Upper lobe of left lung (tissue), 6 donors: ENCODE measurements around the gene COL6A2. TPM values are rescaled to one million over a fixed set of nuclear protein-coding genes. Genes with fewer than 3 reads are reported as not detected.
"Not testable (repeated sequence)": the region's sequence is repeated elsewhere in the genome, so short reads cannot be mapped to it uniquely, and the experiment has no call there.

ENCODE experiments used
- ATAC-seq, 2 donors: fragments of 200-7000 bp; cut with Tn5 transposase; one replicate each; pipeline ENCODE4 v1.9.1; 2022; ENCODE audit warnings: mild to moderate bottlenecking in 2 of 2, moderate library complexity in 2 of 2; ENCODE audit not compliant: low FRiP score in 2 of 2
- DNase-seq, 2 donors: peaks; one replicate each; pipeline ENCODE4 v3.0.0-alpha.2; 2019 to 2020
- H3K27ac ChIP-seq, 4 donors: fragments of 200-600 bp; sonication (generic); one replicate each; pipeline ENCODE4 v1.5.1; 2016 to 2019
- H3K27me3 ChIP-seq, 4 donors: fragments of 200-600 bp; sonication (generic); one replicate each; pipeline ENCODE4 v1.5.1; 2017 to 2019
- H3K36me3 ChIP-seq, 4 donors: fragments of 200-600 bp; sonication (generic); one replicate each; pipeline ENCODE4 v1.5.1; 2016 to 2019
- H3K4me1 ChIP-seq, 4 donors: fragments of 200-600 bp; sonication (generic); one replicate each; pipeline ENCODE4 v1.5.1; 2018 to 2019
- H3K4me3 ChIP-seq, 4 donors: fragments of 200-600 bp; sonication (generic); one replicate each; pipeline ENCODE4 v1.5.1; 2017 to 2019; ENCODE audit warnings: mild to moderate bottlenecking in 2 of 4, moderate library complexity in 1 of 4
- H3K9me3 ChIP-seq, 4 donors: fragments of 200-600 bp; sonication (generic); one replicate each; pipeline ENCODE4 v1.5.1; 2018 to 2019
- CTCF ChIP-seq, 6 experiments: fragments of 450-650 bp in 4 of 6; fragments of 200-600 bp in 2 of 6; sonication (generic) in 2 of 6; IDR thresholded peaks; one replicate each; pipeline ENCODE4 v1.5.1; 2016 to 2019; ENCODE audit warnings: antibody characterized with exemption in 6 of 6
- EP300 ChIP-seq, 4 donors: sonication (generic); formaldehyde crosslinking; IDR thresholded peaks; one replicate each; pipeline ENCODE4 v1.5.1; 2017; ENCODE audit warnings: antibody characterized with exemption in 4 of 4, control low read depth in 2 of 4
- POLR2A ChIP-seq, 4 donors: fragments of 450-650 bp; IDR thresholded peaks; one replicate each; pipeline ENCODE4 v1.5.1; 2016 to 2017; ENCODE audit warnings: antibody characterized with exemption in 4 of 4, mild to moderate bottlenecking in 2 of 4
- POLR2AphosphoS5 ChIP-seq, 2 donors: sonication (generic); formaldehyde crosslinking; IDR thresholded peaks; one replicate each; pipeline ENCODE4 v1.5.1; 2017; ENCODE audit warnings: antibody characterized with exemption in 2 of 2
- WGBS, 2 donors: methylation state at CpG; one replicate each; pipeline ENCODE4 v1.1.5; 2017 to 2018; 5-methylcytosine and 5-hydroxymethylcytosine counted together
- small RNA-seq, 4 donors: library from RNA; depleted of rRNA; stranded (forward); fragments of <200 nt; gene quantifications; one replicate each; pipeline ENCODE3, GENCODE V24; 2016
- total RNA-seq, 6 donors: library from RNA; depleted of rRNA in 4 of 6; stranded (reverse); fragments of >200 nt in 4 of 6; gene quantifications; one replicate each; pipeline versions ENCODE4 v1.1.0 to v1.2.1, GENCODE V29; 2016 to 2021
- donor health status: DM: no; HTN: no; CAD: no; lungs with moderate emphysema.
- donor health status: DM: no; HTN: yes; CAD: no; lungs with severe emphysema.

COL6A2 gene
- total RNA-seq, 6 donors from 2014 or later = 105 to 522 (median 304) TPM

- WGBS, 2 donors = 88 to 93% methylated on average over 2 to 6 of the region's 6 CpGs
- H3K4me1 ChIP-seq = no peaks in the 10 kb centered on the region
- no peak for TF ChIP-seq CTCF (IDR thresholded peaks at IDR 0.05)
- no peak for TF ChIP-seq POLR2AphosphoS5 (IDR thresholded peaks at IDR 0.05)
- TF ChIP-seq EP300 (IDR thresholded peaks at IDR 0.05) = no peak
- TF ChIP-seq POLR2A (IDR thresholded peaks at IDR 0.05) = no peak
- H3K9me3 ChIP-seq = peaks cover 0 to 5% (median 2%) of the 10 kb centered on the region in 4 donors
- H3K4me3 ChIP-seq = no peak overlapping the region
- DNase-seq (peak in 1 of 2 donors; percentile 45), ATAC-seq (no peak)
- H3K27me3 ChIP-seq = no peaks in the 10 kb centered on the region
- H3K36me3 ChIP-seq = no peaks in the 10 kb centered on the region
- no peak overlapping the region for H3K27ac ChIP-seq
Measured at GRCh38 chr21:46172863-46173528, 75.1 kb downstream of the COL6A2 start.

GRCh38 chr21:46173573-46173972 is 75.7 kb downstream of the COL6A2 start:
- H3K4me1 ChIP-seq = no peaks in the 10 kb centered on the region

GRCh38 chr21:46176443-46177129 is 78.7 kb downstream of the COL6A2 start:
- not testable (repeated sequence) for H3K27ac ChIP-seq, DNase-seq, ATAC-seq, H3K4me3 ChIP-seq, H3K4me1 ChIP-seq, H3K9me3 ChIP-seq, H3K27me3 ChIP-seq, H3K36me3 ChIP-seq
- WGBS, 2 donors = 91 to 95% methylated on average over 3 of the region's 3 CpGs

More at GRCh38 chr21:46173573-46173972, 75.7 kb downstream of the COL6A2 start:
- ATAC-seq (no peak), DNase-seq (no peak)
- WGBS, 2 donors = 100% methylated on average over 1 of the region's 1 CpG
- H3K4me3 ChIP-seq = no peak overlapping the region
- H3K27ac ChIP-seq = no peak overlapping the region
- no peak for TF ChIP-seq CTCF (IDR thresholded peaks at IDR 0.05)
- TF ChIP-seq POLR2A (IDR thresholded peaks at IDR 0.05) = no peak
- TF ChIP-seq POLR2AphosphoS5 (IDR thresholded peaks at IDR 0.05) = no peak
- TF ChIP-seq EP300 (IDR thresholded peaks at IDR 0.05) = no peak
- no peaks in the 10 kb centered on the region for H3K36me3 ChIP-seq
- H3K9me3 ChIP-seq = peaks cover 0 to 5% (median 2%) of the 10 kb centered on the region in 4 donors
- no peaks in the 10 kb centered on the region for H3K27me3 ChIP-seq

GRCh38 chr21:46178961-46179360 is 81.0 kb downstream of the COL6A2 start:
- whole genome bisulfite sequencing, 2 donors = 78 to 97% methylated on average over 4 of the region's 4 CpGs
- H3K4me3 ChIP-seq = no peak overlapping the region
- no peak for ATAC-seq
- no peak for TF ChIP-seq CTCF (IDR thresholded peaks at IDR 0.05)
- no peak for TF ChIP-seq POLR2A (IDR thresholded peaks at IDR 0.05)
- no peaks in the 10 kb centered on the region for H3K27me3 ChIP-seq
- no peak for DNase-seq
- H3K27ac ChIP-seq = no peak overlapping the region
- no peaks in the 10 kb centered on the region for H3K36me3 ChIP-seq
- H3K9me3 ChIP-seq = peaks cover 0 to 5% (median 2%) of the 10 kb centered on the region in 4 donors
- peaks cover 0 to 9% (median 0%) of the 10 kb centered on the region in 4 donors for H3K4me1 ChIP-seq

Small RNAs within 50 kb of the gene (small RNA-seq; reads per million reads assigned to genes)
- gene PSMA6P3 = 0 reads per million in 4 donors

Other genes starting within 250 kb of the COL6A2 start
- 100 to 1,000 TPM in 5 of 6 donors, 10 to 100 TPM in 1; 61.9 to 351 (median 205) TPM for gene COL6A1, start 116.3 kb upstream of the COL6A2 start, total RNA-seq
- gene FTCD, start 57.5 kb downstream of the COL6A2 start, total RNA-seq = under 1 TPM in 2 of 6 donors, not detected in 4; 0.69 to 0.98 TPM
- 10 to 100 TPM in 3 of 6 donors, 1 to 10 TPM in 2, under 1 TPM in 1; 0.91 to 22.0 (median 7.2) TPM for gene SPATC1L, start 86.3 kb downstream of the COL6A2 start, total RNA-seq
- gene LSS, start 130.7 kb downstream of the COL6A2 start, total RNA-seq = 100 to 1,000 TPM in 5 of 6 donors, 10 to 100 TPM in 1; 71.7 to 266 (median 135) TPM
- gene MCM3AP, start 187.5 kb downstream of the COL6A2 start, total RNA-seq = 100 to 1,000 TPM in 2 of 6 donors, 10 to 100 TPM in 4; 93.3 to 226 (median 98.4) TPM
- gene YBEY, start 188.2 kb downstream of the COL6A2 start, total RNA-seq = 10 to 100 TPM in 4 of 6 donors, 1 to 10 TPM in 2; 7.7 to 26.2 (median 10.8) TPM
- 10 to 100 TPM in 2 of 6 donors, 1 to 10 TPM in 4; 3.2 to 35.6 (median 6.7) TPM for gene C21orf58, start 225.8 kb downstream of the COL6A2 start, total RNA-seq
- 100 to 1,000 TPM in 1 of 6 donors, 10 to 100 TPM in 5; 24.9 to 130 (median 44.4) TPM for gene PCNT, start 226.0 kb downstream of the COL6A2 start, total RNA-seq